ENCODE data around the gene AUTS2.

The AUTS2 gene

GRCh38 chr7:69959789-69960499 lies 361.7 kb downstream of the AUTS2 start:
- H3K27me3 ChIP-seq (ENCODE audit: control insufficient read depth, insufficient read depth, low read length), result no peaks in the 10 kb centered on the region
- no peak overlapping the region for H3K9ac ChIP-seq (ENCODE audit: low read length)
- H3K36me3 ChIP-seq (ENCODE audit: control insufficient read depth, insufficient read depth, low read length), result no peaks in the 10 kb centered on the region
- no peak overlapping the region for H3K27ac ChIP-seq (ENCODE audit: low read depth, low read length)
- peaks cover 12% of the 10 kb centered on the region for H3K4me1 ChIP-seq (ENCODE audit: control insufficient read depth, insufficient read depth, low read length)
- no peak overlapping the region for H3K4me3 ChIP-seq (ENCODE audit: low read length)

- Histone ChIP-seq H3K27ac (ENCODE audit: low read depth, low read length) (no peak overlapping the region), H3K4me3 (ENCODE audit: low read length) (no peak overlapping the region), H3K9ac (ENCODE audit: low read length) (no peak overlapping the region), H3K4me1 (ENCODE audit: control insufficient read depth, insufficient read depth, low read length) (peaks cover 12% of the 10 kb centered on the region), H3K27me3 (ENCODE audit: control insufficient read depth, insufficient read depth, low read length) (no peaks in the 10 kb centered on the region), H3K36me3 (ENCODE audit: control insufficient read depth, insufficient read depth, low read length) (no peaks in the 10 kb centered on the region)
Observed at GRCh38 chr7:69961436-69961835, 363.2 kb downstream of the AUTS2 start.

DNA sequence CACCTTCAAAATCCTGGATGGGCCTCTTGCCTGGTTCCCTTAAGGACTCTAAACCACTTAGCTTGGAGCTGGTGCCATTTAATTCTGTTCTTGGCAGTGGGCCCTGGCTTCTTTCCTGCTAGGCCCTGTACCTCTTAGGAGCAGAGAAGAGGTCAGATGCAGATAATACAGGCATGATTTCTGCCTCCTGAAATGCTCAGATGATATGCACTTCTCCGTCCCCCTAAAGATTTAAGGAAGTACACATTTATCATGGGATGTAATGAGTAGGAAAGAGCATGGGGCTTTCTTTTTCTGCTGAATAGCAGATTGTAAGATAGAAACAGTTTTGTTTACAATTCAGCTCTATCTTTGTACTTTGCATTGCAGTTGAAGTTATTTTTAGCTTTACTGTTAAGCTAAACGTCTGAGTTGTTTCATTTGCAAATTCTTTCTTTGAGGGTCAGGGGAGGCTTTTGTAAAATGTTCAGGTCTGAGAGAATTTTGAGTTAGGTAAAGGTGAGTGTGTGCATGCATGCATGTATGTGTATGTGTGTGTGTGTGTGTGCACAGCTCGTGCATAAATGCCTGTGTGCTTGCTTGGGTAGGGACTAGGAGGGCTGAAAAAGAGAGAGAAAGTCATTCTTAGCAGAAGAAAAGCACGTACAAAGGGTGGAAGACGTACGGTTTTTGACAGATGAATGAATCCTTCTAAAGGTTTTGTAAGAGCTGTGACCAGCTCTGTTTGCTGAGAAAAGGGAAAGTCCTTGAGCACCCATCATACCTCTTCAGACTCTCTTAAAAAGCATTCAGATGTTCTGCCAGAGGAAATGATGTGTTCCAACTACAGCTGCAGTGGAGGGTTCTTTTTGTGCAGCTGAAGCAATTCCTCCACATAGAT lies 364.2 kb downstream of the AUTS2 start:
- Histone ChIP-seq H3K36me3 (ENCODE audit: control insufficient read depth, insufficient read depth, low read length) (no peaks in the 10 kb centered on the region), H3K4me3 (ENCODE audit: low read length) (no peak overlapping the region), H3K4me1 (ENCODE audit: control insufficient read depth, insufficient read depth, low read length) (peaks cover 12% of the 10 kb centered on the region), H3K27ac (ENCODE audit: low read depth, low read length) (no peak overlapping the region), H3K27me3 (ENCODE audit: control insufficient read depth, insufficient read depth, low read length) (no peaks in the 10 kb centered on the region), H3K9ac (ENCODE audit: low read length) (no peak overlapping the region)

DNA sequence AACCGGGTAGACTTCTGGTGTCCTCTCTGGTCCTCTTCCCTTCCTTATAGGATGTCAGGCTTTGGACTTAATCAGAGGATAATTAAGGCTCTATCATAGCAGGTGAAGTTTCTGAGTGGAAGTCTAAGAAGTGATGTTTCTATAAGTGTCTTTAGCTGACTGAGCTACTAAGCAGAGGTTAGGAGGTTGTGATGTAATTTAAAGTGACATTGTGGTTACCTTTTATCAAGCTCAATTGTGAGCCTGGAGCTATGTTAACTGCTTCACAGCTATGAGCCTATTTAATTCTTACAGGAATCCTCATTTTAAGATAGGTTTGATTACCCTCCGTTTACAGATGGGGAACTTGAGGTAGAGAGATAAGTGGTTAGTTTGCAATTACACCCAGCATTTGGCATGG lies 365.1 kb downstream of the AUTS2 start:
- Histone ChIP-seq H3K27ac (ENCODE audit: low read depth, low read length) (no peak overlapping the region), H3K36me3 (ENCODE audit: control insufficient read depth, insufficient read depth, low read length) (no peaks in the 10 kb centered on the region), H3K4me1 (ENCODE audit: control insufficient read depth, insufficient read depth, low read length) (peaks cover 12% of the 10 kb centered on the region), H3K9ac (ENCODE audit: low read length) (no peak overlapping the region), H3K27me3 (ENCODE audit: control insufficient read depth, insufficient read depth, low read length) (no peaks in the 10 kb centered on the region), H3K4me3 (ENCODE audit: low read length) (no peak overlapping the region)

DNA sequence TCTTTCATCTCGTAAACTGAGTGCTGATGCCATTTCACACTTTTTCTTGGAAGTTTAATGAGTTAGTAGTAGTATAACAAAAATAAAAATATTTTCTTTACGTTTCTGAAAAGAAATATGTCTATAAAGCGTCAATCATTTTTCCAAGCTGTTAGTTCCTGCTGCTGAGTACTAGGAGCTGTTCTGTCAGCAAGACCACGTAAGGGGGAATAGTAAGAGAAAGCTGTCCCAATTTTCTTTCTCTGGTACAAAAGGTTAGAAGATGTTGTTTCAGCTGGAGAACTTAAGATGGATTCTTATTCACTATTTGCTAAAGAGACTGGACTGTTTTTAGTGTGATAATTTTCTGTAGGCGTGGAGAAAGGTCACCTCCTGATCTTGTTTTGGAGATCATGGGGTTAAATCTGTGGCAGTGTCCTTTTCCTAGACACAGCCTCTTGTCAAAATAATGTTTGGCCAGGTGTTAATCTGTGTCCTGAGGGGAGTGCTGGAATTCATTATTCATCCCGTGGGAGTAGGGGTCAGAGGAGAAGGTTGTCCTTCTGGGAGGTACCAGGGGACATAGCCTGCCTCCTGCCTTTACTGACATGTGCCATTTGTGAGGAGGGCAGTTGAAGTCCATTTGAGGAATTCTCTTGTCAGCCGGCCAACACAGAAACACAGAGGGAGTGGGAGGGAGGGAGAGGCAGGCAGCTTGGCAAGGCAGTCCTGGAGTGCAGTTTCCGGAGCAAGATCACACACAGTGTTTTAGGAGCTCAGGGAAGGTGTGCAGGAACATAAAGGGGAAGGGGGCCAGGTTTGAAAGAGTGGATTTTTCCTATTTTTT lies 368.7 kb downstream of the AUTS2 start:
- H3K9ac ChIP-seq (ENCODE audit: low read length), result no peak overlapping the region
- H3K27me3 ChIP-seq (ENCODE audit: control insufficient read depth, insufficient read depth, low read length), result no peaks in the 10 kb centered on the region
- no peak overlapping the region for H3K27ac ChIP-seq (ENCODE audit: low read depth, low read length)
- peaks cover 9% of the 10 kb centered on the region for H3K4me1 ChIP-seq (ENCODE audit: control insufficient read depth, insufficient read depth, low read length)
- H3K36me3 ChIP-seq (ENCODE audit: control insufficient read depth, insufficient read depth, low read length), result no peaks in the 10 kb centered on the region
- no peak overlapping the region for H3K4me3 ChIP-seq (ENCODE audit: low read length)

DNA sequence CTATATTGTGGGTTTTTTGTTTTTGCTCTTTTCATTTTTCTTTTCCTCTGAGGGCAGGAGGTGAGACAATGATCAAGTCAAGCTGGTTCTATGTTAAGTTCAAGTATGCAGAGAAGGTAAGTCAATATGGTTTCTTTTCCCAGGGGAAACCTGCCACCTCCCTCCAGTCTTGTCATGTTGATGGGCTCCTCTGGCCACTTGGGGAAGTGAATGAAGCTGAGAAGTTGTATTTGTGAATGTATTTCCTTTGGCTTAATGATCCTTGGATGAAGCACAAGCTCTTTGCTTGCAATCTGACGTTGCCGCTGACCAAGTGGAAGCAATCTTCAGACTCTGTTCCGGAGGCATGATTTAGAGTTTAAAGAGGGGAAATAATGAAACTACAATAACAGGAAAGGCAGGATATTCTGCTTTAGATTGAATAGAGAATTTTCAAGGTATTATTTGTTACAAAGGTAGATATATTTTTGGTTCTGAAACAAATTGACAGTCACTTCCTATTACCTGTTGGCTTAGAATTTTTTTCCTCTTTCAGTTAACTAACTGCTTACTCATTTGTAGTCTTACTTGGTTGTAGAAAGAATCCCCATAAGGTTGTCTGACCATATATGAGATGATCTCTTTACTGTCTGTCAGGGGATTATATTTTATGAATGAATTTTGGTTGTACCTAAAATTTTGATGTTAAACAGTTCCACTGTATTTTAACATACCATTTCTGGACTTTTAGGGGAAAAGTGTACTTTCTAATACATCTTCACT lies 369.6 kb downstream of the AUTS2 start:
- Histone ChIP-seq H3K27ac (ENCODE audit: low read depth, low read length) (no peak overlapping the region), H3K27me3 (ENCODE audit: control insufficient read depth, insufficient read depth, low read length) (no peaks in the 10 kb centered on the region), H3K9ac (ENCODE audit: low read length) (no peak overlapping the region), H3K4me3 (ENCODE audit: low read length) (no peak overlapping the region), H3K4me1 (ENCODE audit: control insufficient read depth, insufficient read depth, low read length) (peaks cover 2% of the 10 kb centered on the region), H3K36me3 (ENCODE audit: control insufficient read depth, insufficient read depth, low read length) (no peaks in the 10 kb centered on the region)

GRCh38 chr7:69968969-69969556 lies 370.8 kb downstream of the AUTS2 start:
- H3K4me1 ChIP-seq (ENCODE audit: control insufficient read depth, insufficient read depth, low read length), result no peaks in the 10 kb centered on the region
- H3K9ac ChIP-seq (ENCODE audit: low read length), result no peak overlapping the region
- no peaks in the 10 kb centered on the region for H3K36me3 ChIP-seq (ENCODE audit: control insufficient read depth, insufficient read depth, low read length)
- no peak overlapping the region for H3K4me3 ChIP-seq (ENCODE audit: low read length)
- H3K27me3 ChIP-seq (ENCODE audit: control insufficient read depth, insufficient read depth, low read length), result no peaks in the 10 kb centered on the region
- no peak overlapping the region for H3K27ac ChIP-seq (ENCODE audit: low read depth, low read length)

- H3K9ac ChIP-seq (ENCODE audit: low read length), result no peak overlapping the region
Observed at GRCh38 chr7:69981646-69982045, 383.4 kb downstream of the AUTS2 start.

GRCh38 chr7:69982197-69982596 lies 383.9 kb downstream of the AUTS2 start:
- Histone ChIP-seq H3K4me1 (ENCODE audit: control insufficient read depth, insufficient read depth, low read length) (no peaks in the 10 kb centered on the region), H3K36me3 (ENCODE audit: control insufficient read depth, insufficient read depth, low read length) (no peaks in the 10 kb centered on the region), H3K4me3 (ENCODE audit: low read length) (no peak overlapping the region), H3K27ac (ENCODE audit: low read depth, low read length) (no peak overlapping the region), H3K27me3 (ENCODE audit: control insufficient read depth, insufficient read depth, low read length) (no peaks in the 10 kb centered on the region), H3K9ac (ENCODE audit: low read length) (no peak overlapping the region)

More at GRCh38 chr7:69981646-69982045, 383.4 kb downstream of the AUTS2 start:
- Histone ChIP-seq H3K4me3 (ENCODE audit: low read length) (no peak overlapping the region), H3K27ac (ENCODE audit: low read depth, low read length) (no peak overlapping the region), H3K36me3 (ENCODE audit: control insufficient read depth, insufficient read depth, low read length) (no peaks in the 10 kb centered on the region), H3K27me3 (ENCODE audit: control insufficient read depth, insufficient read depth, low read length) (no peaks in the 10 kb centered on the region), H3K4me1 (ENCODE audit: control insufficient read depth, insufficient read depth, low read length) (no peaks in the 10 kb centered on the region)

GRCh38 chr7:69989551-69989950 lies 391.3 kb downstream of the AUTS2 start:
- no peaks in the 10 kb centered on the region for H3K4me1 ChIP-seq (ENCODE audit: control insufficient read depth, insufficient read depth, low read length)
- no peak overlapping the region for H3K9ac ChIP-seq (ENCODE audit: low read length)

GRCh38 chr7:69992938-69993337 lies 394.7 kb downstream of the AUTS2 start:
- H3K4me3 ChIP-seq (ENCODE audit: low read length), result no peak overlapping the region
- H3K27ac ChIP-seq (ENCODE audit: low read depth, low read length), result no peak overlapping the region
- no peak overlapping the region for H3K9ac ChIP-seq (ENCODE audit: low read length)

More at GRCh38 chr7:69989551-69989950, 391.3 kb downstream of the AUTS2 start:
- H3K27me3 ChIP-seq (ENCODE audit: control insufficient read depth, insufficient read depth, low read length), result no peaks in the 10 kb centered on the region
- no peaks in the 10 kb centered on the region for H3K36me3 ChIP-seq (ENCODE audit: control insufficient read depth, insufficient read depth, low read length)
- H3K4me3 ChIP-seq (ENCODE audit: low read length), result no peak overlapping the region
- H3K27ac ChIP-seq (ENCODE audit: low read depth, low read length), result no peak overlapping the region

More at GRCh38 chr7:69992938-69993337, 394.7 kb downstream of the AUTS2 start:
- no peaks in the 10 kb centered on the region for H3K4me1 ChIP-seq (ENCODE audit: control insufficient read depth, insufficient read depth, low read length)
- H3K27me3 ChIP-seq (ENCODE audit: control insufficient read depth, insufficient read depth, low read length), result no peaks in the 10 kb centered on the region
- no peaks in the 10 kb centered on the region for H3K36me3 ChIP-seq (ENCODE audit: control insufficient read depth, insufficient read depth, low read length)

Measured in rectal smooth muscle tissue (tissue), 1 donor.